NCI-H526 (cell line): ENCODE measurements around the gene SCGB2A2.
A peak's percentile ranks its signal among the peaks of the same experiment; 100 is the strongest.

ENCODE experiments used
- DNase-seq, 2 experiments: peaks; one replicate each; lab custom pipeline; 2025; lab: John Stamatoyannopoulos, UW

The SCGB2A2 gene

DNA sequence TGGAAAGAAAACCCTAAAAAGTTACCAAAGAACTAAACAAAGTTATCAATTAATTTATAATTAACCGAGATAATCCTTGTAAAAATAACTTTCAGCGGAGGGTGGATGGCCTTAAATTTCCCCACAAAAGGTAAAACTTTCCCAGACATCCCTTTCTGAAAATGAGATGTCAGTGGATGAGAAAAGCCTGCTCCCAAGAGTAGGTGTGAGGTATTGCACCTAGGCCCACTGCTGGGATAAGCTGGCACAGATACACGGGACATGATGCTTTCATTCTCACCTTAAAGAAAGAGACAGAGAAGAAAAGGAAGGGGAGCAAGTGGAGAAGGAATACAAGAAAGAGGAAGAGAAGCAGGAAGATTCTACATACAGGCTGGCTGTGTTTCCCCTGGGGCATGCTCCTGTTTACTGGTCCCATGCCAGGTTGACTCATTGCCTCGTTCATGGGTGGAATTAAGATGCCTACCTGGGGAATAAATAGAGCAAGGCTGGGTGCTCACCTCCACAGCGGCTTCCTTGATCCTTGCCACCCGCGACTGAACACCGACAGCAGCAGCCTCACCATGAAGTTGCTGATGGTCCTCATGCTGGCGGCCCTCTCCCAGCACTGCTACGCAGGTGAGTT is at the start of gene SCGB2A2:
Gene SCGB2A2 (plus strand): TSS at position 505 of the 625 bp plus-strand sequence. CDS start 59 bp downstream, at position 564.
- DNase-seq, result peak in 1 of 2 experiments; percentile 6

DNA sequence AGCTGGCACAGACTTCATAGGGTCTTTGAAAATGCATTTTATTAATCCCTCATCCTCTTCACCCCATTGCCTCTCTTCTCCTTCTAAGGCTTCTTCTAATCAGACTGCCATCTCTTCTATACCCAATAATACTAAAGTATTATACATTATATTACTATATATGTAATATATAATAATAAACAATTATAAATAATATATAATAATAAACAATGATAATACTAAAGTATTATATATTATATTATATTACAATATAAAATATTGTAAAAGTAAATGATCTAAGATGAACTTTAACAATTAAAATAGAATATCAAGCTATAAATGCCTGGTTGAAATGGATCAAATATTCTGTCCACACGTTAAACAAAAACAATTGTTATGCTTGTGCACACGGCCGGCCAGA is 48.5 kb upstream of the SCGB2A2 start:
- no peak for DNase-seq

DNA sequence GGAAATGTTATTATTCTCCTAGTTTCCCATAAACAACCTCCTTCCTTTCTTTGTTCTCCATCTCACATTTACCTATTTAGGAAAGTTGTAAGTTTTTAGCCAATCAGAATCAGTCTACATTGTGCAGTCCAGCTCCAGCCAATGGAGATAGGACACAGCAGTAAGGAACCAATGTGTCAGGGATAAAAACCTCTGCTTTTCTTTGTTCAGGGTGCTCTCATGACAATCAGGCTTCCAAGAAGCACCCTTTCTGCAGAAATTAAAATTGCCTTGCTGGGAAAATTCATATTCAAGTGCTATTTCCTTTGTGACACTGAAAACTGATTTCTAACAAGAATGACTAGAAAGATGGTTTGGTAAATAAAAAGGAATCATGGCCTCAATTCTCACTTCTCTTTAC is 46.9 kb upstream of the SCGB2A2 start:
- DNase-seq, result no peak

DNA sequence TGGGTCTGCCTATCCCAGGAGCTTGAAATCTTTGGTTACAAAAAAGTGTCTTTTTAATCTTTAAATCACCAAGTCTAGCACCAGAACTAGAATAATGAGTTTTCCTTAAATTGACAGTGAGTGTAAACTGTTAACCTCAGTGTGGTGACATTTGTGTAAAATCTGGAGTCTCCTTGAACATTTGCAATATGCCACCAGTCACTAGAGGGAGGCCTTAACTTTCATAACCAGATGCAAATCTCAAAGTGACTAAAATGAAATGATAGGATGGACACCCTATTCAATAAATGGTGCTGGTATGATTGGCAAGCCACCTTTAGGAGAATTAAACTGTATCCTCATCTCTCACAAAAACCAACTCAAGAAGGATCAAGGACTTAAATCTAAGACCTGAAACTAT is 36.2 kb upstream of the SCGB2A2 start:
- no peak for DNase-seq

DNA sequence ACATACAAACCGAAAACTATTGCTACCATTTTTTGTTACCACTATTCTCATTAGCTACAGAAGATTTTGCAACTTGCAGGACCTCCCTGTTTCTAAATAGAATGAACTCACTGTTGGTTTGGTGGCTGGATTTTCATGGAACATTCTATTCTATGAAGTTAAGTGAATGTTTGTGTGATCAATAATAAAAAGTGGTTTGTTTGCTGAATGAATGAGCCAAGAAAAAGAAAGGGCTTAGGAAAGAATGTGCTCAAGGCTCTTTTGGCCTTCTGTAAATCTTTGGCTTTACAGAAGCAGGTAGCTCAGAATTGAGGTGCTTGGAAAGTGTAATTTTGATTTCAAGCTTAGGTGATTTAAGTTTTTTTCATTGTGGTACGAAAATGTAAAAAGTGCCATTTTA is 33.8 kb upstream of the SCGB2A2 start:
- no peak for DNase-seq

DNA sequence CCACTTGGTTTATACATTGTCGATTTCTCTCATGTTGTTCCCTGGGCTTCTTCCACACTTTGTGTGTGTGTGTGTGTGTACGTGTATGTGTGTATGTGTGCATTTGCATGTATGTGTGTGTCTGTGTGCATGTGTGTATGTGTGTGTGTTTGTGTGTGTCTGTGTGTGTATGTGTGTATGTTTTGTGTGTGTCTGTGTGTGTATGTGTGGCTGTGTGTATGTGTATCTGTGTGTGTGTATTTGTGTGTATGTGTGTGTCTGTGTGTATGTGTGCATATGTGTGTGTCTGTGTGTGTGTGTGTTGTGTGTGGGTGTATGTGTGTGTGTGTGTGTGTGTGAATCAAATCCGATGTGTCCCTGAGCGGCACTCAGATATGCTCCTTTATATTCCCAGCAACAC is 32.5 kb upstream of the SCGB2A2 start:
- no peak for DNase-seq

DNA sequence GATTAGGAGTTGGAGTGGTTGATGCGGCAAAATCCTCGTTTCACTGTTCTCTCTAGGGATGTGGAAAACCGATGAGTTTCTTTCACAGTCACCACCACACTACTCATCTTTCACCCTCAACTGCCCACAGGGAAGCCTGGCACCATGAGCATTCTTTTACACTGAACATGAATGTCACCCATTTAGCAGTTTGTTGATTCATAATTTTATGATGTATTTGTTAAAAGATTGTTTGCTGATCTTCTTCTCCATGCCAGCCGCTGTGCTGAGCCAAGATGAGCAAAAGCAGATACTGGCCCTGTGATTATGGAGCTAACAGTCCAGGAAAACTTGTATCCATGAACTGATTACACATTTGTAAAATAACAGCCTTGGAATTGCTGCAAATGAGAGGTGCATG is 31.8 kb upstream of the SCGB2A2 start:
- DNase-seq, result no peak

DNA sequence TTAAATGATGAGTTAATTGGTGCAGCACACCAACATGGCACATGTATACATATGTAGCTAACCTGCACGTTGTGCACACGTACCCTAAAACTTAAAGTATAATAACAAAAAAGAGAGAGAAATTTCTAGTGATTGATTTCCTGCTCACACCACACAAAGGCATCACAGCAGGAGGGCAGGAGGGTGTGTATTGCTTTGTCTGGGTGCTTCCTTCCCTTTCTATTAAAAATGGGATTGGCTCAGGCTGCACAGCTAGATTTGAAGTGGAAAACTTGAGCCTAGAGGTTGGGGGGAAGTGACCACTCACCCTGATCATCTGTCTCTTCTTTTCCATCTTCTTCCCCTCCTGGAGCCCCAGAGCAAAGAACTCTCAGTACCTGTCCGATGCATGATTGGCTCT is 28.9 kb upstream of the SCGB2A2 start:
- DNase-seq, result no peak

DNA sequence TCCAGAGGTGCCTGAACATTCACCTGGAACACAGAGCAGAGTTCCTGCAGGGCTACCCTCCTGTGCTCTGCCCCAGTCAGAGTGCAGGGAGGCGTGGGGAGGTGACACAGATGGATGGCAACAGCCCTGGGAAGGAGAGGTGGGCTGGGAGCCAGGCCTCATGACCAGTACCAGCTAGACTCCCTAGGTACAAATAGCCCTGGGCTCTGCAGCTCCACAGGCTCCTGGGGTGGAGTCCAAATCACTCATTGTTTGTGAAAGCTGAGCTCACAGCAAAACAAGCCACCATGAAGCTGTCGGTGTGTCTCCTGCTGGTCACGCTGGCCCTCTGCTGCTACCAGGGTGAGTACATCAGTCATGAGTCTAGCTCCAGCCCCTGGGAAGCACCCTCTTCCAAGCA is 27.9 kb upstream of the SCGB2A2 start, which contains the start of gene SCGB1D2:
Gene SCGB1D2 (plus strand): TSS at position 219 of the 400 bp plus-strand sequence. CDS start 69 bp downstream, at position 288.
- peak in 1 of 2 experiments; percentile 40 for DNase-seq

DNA sequence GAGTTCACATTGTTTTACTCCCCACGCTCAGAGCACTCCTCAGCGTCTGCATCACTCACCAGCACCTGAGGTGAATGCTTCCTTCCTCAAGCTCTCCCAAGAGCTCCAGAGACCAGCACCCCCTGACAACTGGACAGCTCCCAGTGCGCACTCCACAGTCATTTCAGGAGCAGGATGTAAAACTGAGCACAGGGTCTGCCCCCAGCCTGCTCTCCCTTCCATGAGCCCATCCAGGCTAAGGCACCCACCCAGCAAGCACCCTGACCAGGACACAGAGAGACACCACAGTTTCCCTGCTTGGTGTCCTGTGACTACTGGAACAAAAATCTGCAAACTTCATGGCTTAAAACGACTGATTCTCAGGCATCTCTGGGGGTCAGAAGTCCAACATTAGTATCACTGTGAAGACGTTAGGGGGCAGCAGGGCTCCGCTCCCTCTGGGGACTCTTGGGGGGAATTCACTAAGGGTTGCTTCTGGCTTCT is 24.6 kb upstream of the SCGB2A2 start:
- DNase-seq, result no peak

DNA sequence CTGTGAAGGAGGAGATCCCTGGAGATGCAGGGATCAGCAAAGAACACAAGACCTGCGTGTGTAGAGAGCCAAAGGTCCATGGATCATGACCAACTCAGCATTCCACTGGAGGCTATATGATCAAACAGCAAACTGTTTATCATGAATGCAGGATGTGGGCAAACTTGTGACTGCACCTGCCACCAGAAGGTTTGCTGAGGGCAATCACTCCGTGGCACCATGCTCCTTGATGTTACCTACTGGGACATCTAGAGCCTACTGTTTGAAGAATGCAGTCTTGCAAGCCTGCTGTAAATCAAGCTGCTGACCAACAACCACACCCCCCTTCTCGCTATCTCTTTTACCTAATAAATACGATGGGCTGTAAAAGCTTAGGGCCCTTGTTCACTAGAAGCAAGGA is 18.3 kb upstream of the SCGB2A2 start:
- no peak for DNase-seq

DNA sequence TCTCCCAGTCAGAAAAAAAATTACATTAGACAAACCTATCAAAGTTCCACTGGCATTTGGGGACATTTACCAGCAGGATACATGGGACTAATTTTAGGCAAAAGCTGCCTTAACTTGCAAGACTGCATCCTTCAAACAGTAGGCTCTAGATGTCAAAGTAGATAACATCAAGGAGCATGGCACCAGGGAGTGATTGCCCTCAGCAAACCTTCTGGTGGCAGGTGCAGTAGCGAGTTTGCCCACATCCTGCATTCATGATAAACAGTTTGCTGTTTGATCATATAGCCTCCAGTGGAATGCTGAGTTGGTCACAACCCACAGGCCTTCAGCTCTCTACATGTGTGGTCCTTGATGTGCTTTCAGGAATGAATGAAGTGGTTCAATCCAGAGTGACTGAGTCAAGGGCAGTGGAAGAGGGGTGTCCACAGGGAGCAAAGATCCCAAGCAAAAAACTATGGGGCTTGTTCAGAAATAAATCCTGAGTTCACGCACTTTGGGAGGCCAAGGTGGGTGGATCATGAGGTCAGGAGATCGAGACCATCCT is 15.9 kb upstream of the SCGB2A2 start:
- DNase-seq, result no peak

DNA sequence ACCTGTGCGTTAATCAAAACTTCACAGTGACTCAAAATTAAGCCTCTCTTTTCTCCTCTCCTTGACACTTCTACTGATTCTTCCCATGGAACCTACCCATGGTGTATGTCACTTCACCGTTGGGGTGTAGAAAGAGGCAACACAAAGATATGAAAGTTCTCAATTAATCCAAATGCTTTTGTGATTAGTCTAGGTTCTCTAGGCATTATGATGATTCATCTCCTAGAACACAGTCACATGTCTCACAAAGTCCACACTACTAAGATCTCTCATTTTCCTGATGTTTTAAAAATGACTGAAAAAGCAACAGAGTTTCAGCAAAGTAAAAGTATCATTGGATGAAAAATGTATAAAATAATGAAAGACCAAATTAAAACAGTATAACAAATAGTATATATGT is 13.7 kb upstream of the SCGB2A2 start:
- DNase-seq, result no peak

DNA sequence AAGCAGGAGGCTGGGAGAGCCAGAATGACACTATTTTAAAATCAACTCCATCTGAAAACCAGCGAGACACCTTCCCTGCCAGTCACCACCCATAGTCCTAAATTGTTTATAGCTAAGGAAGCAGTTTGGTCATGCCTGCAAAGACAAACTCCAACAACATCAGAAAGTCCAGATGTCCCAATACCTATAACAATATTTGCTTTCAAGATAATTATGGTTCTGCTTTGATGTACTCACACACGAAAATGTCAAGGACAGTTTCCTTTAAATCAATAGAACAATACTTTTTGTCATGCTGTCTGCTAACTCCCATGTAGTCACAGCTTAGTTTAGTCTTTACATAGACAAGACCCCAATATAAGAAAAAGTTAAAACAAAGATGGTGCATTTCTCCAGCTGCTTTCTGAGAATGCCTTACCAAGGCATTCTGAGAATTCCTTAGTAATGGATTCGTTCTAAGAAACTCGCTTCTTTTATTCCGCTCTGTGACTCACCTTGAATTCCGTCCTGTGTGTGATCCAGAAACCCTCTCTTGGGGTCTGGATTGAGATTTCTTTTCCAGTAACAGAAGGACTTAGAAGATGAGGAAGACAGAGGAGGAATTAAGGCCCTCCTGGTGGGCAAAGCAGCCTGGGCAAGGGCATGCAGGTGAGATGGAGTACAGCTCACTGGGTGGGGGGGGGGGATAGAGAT is 9.6 kb upstream of the SCGB2A2 start:
- no peak for DNase-seq

DNA sequence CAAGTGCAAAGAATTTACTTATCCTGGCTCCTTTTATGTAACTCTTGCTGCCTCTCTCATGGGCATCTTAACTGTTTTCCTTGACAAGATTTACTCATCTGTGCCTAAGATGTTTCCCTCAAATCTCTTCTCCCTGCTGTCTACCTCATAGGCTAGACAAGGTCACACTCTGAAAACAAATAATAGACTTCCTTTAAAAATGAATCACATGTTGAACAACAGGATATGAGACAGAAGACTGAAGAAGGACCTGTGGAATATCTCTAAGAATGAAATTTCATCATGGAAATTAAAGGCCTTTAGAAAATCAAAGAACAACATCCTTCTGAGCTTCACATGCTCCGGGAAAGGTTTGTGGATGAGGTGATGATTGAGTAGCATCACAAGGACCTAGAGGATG is 6.0 kb upstream of the SCGB2A2 start:
- no peak for DNase-seq

DNA sequence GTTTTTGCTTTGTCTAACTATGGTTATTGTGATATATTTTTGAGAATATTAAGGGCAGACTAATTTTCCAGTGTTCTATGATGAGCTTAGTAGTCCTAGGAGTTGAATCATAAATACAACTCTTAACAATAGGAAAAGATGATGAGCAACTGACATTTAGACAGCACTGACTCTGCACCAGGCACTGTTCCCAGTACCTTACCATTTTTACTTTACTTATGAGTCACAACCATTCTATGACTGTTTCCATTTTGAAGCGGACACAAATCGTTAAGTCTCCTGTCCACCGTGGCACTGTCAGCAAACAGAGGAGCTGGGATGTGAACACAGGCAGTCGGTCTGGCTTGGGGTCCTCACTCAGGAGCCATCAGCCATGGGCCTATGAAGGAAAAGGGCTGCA is 3.4 kb upstream of the SCGB2A2 start:
- no peak for DNase-seq

DNA sequence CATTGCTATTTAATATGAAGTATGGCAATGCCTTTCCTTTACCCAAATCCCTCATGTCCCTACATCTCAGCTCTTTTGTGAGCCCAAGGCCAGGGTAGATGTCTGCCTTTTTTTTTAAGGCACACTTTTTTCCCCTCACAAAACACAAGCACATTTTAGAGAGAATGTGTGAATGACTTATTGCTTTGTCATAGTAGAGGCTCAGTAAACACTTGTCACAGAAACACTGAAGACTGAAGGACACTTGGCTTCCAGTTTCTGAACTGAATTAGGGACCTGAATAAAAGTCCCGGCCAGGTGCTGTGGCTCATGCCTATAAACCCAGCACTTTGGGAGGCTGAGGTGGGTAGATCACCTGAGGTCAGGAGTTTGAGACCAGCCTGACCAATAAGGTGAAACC is 2.9 kb upstream of the SCGB2A2 start:
- DNase-seq, result no peak

DNA sequence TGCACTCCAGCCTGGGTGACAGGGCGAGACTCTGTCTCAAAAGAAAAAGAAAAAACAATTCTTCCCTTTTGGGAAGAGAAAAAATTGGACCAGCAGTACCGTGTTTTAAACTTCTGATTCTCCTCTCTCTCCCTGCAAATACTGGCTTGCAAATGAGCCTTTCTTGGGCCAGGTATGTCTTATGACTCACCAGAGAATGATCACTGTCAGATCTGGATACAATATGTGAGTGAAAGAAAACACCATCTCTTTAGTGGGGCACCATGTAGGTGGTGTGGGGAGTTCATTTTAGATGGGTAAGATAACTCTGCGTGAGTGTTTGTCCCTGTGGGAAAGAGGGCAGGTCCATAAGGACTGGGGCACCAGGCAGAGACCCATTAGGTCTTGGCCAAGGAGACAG is 2.4 kb upstream of the SCGB2A2 start:
- no peak for DNase-seq

DNA sequence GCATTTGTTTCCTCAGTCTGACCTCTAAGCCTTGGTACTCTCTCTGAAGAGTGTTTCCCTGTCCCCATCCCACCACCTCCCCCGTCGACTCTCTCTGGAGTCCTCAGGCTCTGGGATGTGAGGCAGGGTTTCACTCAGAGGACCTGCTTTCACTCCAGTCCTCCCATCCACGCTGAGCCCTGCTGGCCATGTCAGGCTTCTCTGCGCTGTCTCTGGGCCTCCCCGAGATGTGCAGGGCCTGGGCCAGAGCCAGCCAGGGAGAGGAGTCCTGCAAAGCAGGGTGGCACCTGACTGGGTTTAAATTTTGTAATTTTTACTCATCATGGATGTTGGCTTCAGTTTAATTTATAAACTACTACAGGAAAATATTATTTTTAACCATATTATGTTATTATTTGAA is 3.3 kb downstream of the SCGB2A2 start:
- no peak for DNase-seq

DNA sequence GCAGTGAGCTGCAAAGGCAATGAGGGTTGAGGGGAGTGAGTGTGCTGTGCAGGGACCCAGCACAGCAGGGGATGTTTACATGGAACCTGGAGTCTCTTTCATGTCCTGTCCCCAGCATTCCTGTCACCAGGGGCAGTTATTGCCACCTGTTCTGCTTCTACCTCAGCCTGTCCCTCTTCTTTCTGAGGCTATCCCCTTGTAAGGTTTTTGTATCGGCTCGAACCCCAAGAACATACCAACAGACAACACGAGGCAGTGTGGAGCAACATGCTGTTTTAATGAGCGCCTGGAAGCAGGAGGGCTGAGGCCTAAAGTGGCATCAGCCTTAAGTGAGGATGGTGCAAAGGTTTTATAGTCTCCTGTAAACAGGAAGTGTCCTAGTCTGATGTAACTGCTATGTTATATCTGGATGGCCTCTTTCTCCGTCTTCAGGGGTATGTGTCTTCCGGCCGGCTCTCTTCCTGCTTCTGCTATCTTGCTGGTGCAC is 3.9 kb downstream of the SCGB2A2 start:
- DNase-seq, result no peak

DNA sequence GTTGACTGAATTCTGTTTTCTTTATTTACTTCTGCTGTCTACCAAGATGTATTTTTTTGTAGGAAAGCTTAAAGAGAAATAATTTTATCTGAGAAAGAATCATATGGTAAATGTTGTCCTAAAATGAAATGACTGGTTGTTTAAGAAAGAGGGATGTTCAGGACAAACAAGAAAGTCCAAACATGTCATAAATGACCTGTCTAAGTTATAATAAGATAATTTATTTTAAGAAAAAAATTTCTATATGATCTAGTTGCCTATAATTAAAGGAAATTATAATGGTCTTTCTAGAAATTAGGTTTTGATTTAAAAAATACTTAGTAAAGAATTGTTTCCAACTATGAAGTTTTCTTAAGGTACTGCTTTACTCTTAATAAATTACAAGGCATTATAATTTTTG is 10.5 kb downstream of the SCGB2A2 start:
- no peak for DNase-seq

DNA sequence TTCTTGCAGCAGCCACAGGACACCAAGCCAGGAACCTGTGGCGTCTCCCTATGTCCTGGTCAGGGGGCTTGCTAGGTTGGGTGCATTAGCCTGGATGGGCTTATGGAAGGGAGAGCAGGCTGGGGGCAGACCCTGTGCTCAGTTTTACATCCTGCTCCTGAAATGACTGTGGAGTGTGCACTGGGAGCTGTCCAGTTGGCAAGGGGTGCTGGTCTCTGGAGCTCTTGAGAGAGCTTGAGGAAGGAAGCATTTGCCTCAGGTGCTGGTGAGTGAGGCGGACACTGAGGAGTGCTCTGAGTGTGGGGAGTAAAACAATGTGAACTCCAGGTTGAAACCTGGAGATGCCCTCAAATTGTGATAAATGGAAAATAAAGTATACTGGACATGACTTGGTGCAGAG is 25.5 kb downstream of the SCGB2A2 start:
- no peak for DNase-seq

DNA sequence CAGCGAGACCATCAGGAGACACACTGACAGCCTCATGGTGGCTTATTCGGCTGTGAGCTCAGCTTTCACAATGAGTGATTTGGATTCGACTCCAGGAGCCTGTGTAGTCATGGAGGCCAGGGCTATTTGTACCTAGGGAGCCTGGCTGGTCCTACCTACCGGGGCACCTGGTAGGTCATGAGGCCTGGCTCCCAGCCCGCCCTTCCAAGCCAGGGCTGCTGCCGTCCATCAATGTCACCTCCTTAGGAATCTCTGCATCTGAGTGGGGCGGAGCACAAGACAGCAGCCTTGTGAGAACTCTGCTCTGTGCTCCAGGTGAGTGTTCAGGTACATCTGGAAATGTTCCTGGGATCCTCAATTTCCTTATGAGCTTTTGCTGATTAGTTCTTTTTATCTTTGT is 29.0 kb downstream of the SCGB2A2 start, which contains the start of gene SCGB1D4:
Gene SCGB1D4 (minus strand): TSS at position 101 of the 400 bp plus-strand sequence. CDS start 65 bp downstream, at position 36.
- DNase-seq, result no peak
